PC-9 (cell line): ENCODE results near the gene CNN2. TPM values are rescaled to one million over a fixed set of nuclear protein-coding genes. Genes with fewer than 3 reads are reported as not detected.

ENCODE experiments used
- BruUV-seq: library from RNA; stranded (reverse); fragments of 400-500 nt; replicated peaks from 2 replicates; lab custom pipeline; 2021; lab: Mats Ljungman, UMichigan
- CTCF ChIA-PET: fragments of 300-600 bp; sonication (Branson Sonifier 250); formaldehyde crosslinking; loops from one replicate; lab custom pipeline; 2022; ENCODE audit warnings: antibody characterized with exemption; lab: Charles Lee
- POLR2A ChIA-PET: fragments of 300-600 bp; sonication (Branson Sonifier 250); formaldehyde crosslinking; loops from one replicate; lab custom pipeline; 2022; ENCODE audit warnings: antibody characterized with exemption; ENCODE audit not compliant: unreplicated experiment; lab: Charles Lee
- DNase-seq, 2 experiments: peaks; one replicate each; pipeline versions ENCODE4 v3.0.0 to v3.0.0-alpha.2; 2015 to 2022; ENCODE audit warnings: mixed read lengths in 1 of 2
- H2AFZ ChIP-seq: fragments of 200-600 bp; sonication (generic); 2 replicates; pipeline ENCODE4 v1.8.1; 2017; ENCODE audit warnings: antibody characterized with exemption
- H3F3A ChIP-seq: fragments of 200-600 bp; sonication (generic); 2 replicates; pipeline ENCODE4 v1.8.1; 2017; ENCODE audit warnings: antibody characterized with exemption, mild to moderate bottlenecking, low read depth; ENCODE audit not compliant: insufficient read depth
- H3K27ac ChIP-seq: fragments of 200-600 bp; sonication (generic); 2 replicates; pipeline ENCODE4 v1.6.1; 2016; ENCODE audit warnings: mixed run types
- H3K27me3 ChIP-seq: fragments of 200-600 bp; sonication (generic); 2 replicates; pipeline ENCODE4 v1.6.1; 2016; ENCODE audit warnings: low read depth, mixed run types; ENCODE audit not compliant: insufficient read depth
- H3K36me3 ChIP-seq: fragments of 200-600 bp; sonication (generic); 2 replicates; pipeline ENCODE4 v1.6.1; 2016; ENCODE audit warnings: low read depth, mixed run types
- H3K4me1 ChIP-seq: fragments of 200-600 bp; sonication (generic); replicated peaks from 2 replicates; pipeline ENCODE4 v1.6.1; 2016; ENCODE audit warnings: mixed run types; ENCODE audit not compliant: insufficient read depth
- H3K4me2 ChIP-seq: fragments of 200-600 bp; sonication (generic); 2 replicates; pipeline ENCODE4 v1.6.1; 2017; ENCODE audit warnings: mixed run types
- H3K4me3 ChIP-seq: fragments of 200-600 bp; sonication (generic); 2 replicates; pipeline ENCODE4 v1.6.1; 2016; ENCODE audit warnings: mixed run types
- H3K79me2 ChIP-seq: fragments of 200-600 bp; sonication (generic); 2 replicates; pipeline ENCODE4 v1.6.1; 2017; ENCODE audit warnings: low read depth, mixed run types
- H3K9me2 ChIP-seq: fragments of 200-600 bp; sonication (generic); 2 replicates; pipeline ENCODE4 v1.8.1; 2017; ENCODE audit warnings: mild to moderate bottlenecking; ENCODE audit not compliant: insufficient read depth
- H3K9me3 ChIP-seq: fragments of 200-600 bp; sonication (generic); 2 replicates; pipeline ENCODE4 v1.8.1; 2016; ENCODE audit warnings: low read depth; ENCODE audit not compliant: insufficient read depth
- H4K20me1 ChIP-seq: fragments of 200-600 bp; sonication (generic); 2 replicates; pipeline ENCODE4 v1.8.1; 2017; ENCODE audit not compliant: insufficient read depth
- EZH2 ChIP-seq: fragments of 200-600 bp; sonication (generic); IDR thresholded peaks from 2 replicates; pipeline ENCODE4 v1.8.0; 2017; ENCODE audit warnings: antibody characterized with exemption, low read depth
- intact Hi-C: fragments of 100-400 bp; cut with micrococcal nuclease; formaldehyde crosslinking; loops from one replicate; pipeline ENCODE4 v1.10.0; 2022; ENCODE audit not compliant: unreplicated experiment
- total RNA-seq: library from RNA; stranded (reverse); gene quantifications from 2 replicates; pipeline ENCODE4 v1.2.3, GENCODE V29; 2021
- TF ChIP-seq, protein P1 (sequence below): fragments of 200-600 bp; sonication (generic); conservative IDR thresholded peaks from 2 replicates; pipeline ENCODE4 v1.6.1; 2017; ENCODE audit warnings: mixed run types, antibody characterized with exemption, mild to moderate bottlenecking, moderate library complexity

The CNN2 gene
- total RNA-seq, 1 experiment from 2014 or later, result 206 TPM

DNA sequence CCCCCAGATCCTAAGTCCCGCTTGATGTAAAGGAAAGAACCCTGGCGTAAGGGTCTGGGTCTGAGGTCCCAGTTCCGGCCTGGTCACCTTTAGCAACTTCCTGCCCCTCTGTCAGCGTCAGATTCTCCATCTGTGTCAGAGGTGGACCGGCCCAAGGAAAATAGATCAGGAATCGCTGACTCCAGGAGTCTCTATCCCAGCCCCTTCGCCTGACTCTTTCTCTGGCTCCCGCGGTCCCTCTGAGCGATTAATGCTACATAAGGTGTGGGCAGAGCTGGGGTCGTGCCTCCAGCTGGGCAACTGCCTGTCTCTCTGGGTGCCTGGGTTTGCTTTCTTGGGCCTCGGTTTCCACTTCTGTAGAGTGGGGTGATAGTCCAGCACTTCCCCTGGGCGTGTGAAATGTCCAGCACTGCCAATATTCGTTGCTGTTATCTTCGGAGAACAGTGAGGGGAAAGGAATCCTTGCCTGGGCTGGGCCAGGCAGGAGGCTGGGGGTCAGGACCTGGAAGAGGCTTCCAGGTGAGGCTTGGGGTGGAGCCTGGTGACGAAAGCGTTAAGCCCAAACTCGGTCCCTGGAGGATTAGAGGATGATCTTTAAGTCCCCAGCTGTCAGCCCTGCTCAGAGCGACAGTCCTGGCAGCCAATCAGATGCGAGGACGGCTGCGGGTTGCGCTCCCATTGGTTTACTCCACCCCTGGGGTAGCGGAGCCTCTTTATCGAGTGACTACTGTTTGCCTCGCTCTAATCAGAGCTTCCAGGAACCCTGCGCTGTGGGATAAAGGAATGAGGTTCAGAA lies 14.3 kb downstream of the CNN2 start:
- ChIA-PET POLR2A (interaction anchor here (0.5 to 0.6 kb wide), 3 partner anchors 14 to 228 kb away, joined by 4 to 22 read pairs (median 4); partner anchors contain the start of genes CIRBP and CNN2), CTCF (no interaction called here)
- no peak overlapping the region for H3K27ac ChIP-seq
- no peaks in the 10 kb centered on the region for H3K9me2 ChIP-seq
- no peaks in the 10 kb centered on the region for H3K27me3 ChIP-seq
- no peaks in the 10 kb centered on the region for H3K36me3 ChIP-seq
- H3F3A ChIP-seq, result peaks cover 44% of the 10 kb centered on the region
- intact Hi-C loops, result no loop called here
- H3K4me1 ChIP-seq, result peaks cover 10% of the 10 kb centered on the region; the same call in 1 of the 2 replicates
- peak overlapping the region; percentile 73 for H2AFZ ChIP-seq
- H3K4me3 ChIP-seq, result peak overlapping the region; percentile 72
- TF ChIP-seq EZH2, result no peak
- TF ChIP-seq, protein P1, sequence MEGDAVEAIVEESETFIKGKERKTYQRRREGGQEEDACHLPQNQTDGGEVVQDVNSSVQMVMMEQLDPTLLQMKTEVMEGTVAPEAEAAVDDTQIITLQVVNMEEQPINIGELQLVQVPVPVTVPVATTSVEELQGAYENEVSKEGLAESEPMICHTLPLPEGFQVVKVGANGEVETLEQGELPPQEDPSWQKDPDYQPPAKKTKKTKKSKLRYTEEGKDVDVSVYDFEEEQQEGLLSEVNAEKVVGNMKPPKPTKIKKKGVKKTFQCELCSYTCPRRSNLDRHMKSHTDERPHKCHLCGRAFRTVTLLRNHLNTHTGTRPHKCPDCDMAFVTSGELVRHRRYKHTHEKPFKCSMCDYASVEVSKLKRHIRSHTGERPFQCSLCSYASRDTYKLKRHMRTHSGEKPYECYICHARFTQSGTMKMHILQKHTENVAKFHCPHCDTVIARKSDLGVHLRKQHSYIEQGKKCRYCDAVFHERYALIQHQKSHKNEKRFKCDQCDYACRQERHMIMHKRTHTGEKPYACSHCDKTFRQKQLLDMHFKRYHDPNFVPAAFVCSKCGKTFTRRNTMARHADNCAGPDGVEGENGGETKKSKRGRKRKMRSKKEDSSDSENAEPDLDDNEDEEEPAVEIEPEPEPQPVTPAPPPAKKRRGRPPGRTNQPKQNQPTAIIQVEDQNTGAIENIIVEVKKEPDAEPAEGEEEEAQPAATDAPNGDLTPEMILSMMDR, result no peak
- H3K9me3 ChIP-seq, result no peaks in the 10 kb centered on the region
- H3K79me2 ChIP-seq, result no peaks in the 10 kb centered on the region
- no TSS peak for BruUV-seq
- peak overlapping the region; percentile 95 for H3K4me2 ChIP-seq
- DNase-seq, result peak; percentile 81 to 90
- no peaks in the 10 kb centered on the region for H4K20me1 ChIP-seq

GRCh38 chr19:1041272-1041834 lies 14.9 kb downstream of the CNN2 start:
- H3K4me3 ChIP-seq, result peak overlapping the region; percentile 72; the same call in 1 of the 2 replicates
- H4K20me1 ChIP-seq, result no peaks in the 10 kb centered on the region
- no peak overlapping the region for H3K27ac ChIP-seq
- no peak for DNase-seq
- ChIA-PET POLR2A (no interaction called here), CTCF (no interaction called here)
- no peaks in the 10 kb centered on the region for H3K36me3 ChIP-seq
- H3F3A ChIP-seq, result peaks cover 44% of the 10 kb centered on the region
- BruUV-seq, result no TSS peak
- no peak overlapping the region for H2AFZ ChIP-seq
- no peaks in the 10 kb centered on the region for H3K27me3 ChIP-seq
- peak overlapping the region; percentile 95 for H3K4me2 ChIP-seq
- no peaks in the 10 kb centered on the region for H3K79me2 ChIP-seq
- TF ChIP-seq EZH2, result no peak
- TF ChIP-seq, protein P1, result no peak
- H3K9me2 ChIP-seq, result no peaks in the 10 kb centered on the region
- peaks cover 10% of the 10 kb centered on the region; the same call in 1 of the 2 replicates for H3K4me1 ChIP-seq
- H3K9me3 ChIP-seq, result no peaks in the 10 kb centered on the region
- intact Hi-C loops, result no loop called here

GRCh38 chr19:1041835-1042685 lies 15.7 kb downstream of the CNN2 start:
- H3K9me3 ChIP-seq, result no peaks in the 10 kb centered on the region
- no peak overlapping the region for H3K4me3 ChIP-seq
- no peak overlapping the region for H2AFZ ChIP-seq
- H4K20me1 ChIP-seq, result no peaks in the 10 kb centered on the region
- H3F3A ChIP-seq, result peaks cover 41% of the 10 kb centered on the region
- H3K27ac ChIP-seq, result no peak overlapping the region
- H3K4me1 ChIP-seq, result peaks cover 10% of the 10 kb centered on the region; the same call in 1 of the 2 replicates
- no peaks in the 10 kb centered on the region for H3K79me2 ChIP-seq
- no peak for DNase-seq
- H3K27me3 ChIP-seq, result no peaks in the 10 kb centered on the region
- ChIA-PET POLR2A (no interaction called here), CTCF (no interaction called here)
- BruUV-seq, result no TSS peak
- H3K36me3 ChIP-seq, result no peaks in the 10 kb centered on the region
- intact Hi-C loops, result no loop called here
- no peaks in the 10 kb centered on the region for H3K9me2 ChIP-seq
- H3K4me2 ChIP-seq, result no peak overlapping the region
- TF ChIP-seq EZH2, result no peak
- TF ChIP-seq, protein P1, result no peak
